ENCODE results near the gene INSR.

Gene INSR

DNA sequence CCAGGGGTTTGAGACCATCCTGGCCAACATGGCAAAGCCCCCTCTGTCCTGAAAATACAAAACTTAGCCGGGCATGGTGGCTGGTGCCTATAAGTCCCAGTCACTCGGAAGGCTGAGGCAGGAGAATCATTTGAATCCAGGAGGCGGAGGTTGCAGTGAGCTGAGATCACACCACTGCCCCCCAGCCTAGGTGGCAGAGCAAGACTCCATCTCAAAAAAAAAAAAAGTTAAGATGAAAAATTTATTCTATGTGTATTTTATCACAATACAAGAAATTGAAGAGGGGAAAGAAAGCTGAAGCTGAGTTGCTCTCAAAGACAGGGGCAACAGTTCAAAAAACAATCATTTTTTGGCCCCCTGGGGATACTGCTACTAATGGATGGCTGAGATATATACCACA lies 31.1 kb downstream of the INSR start:
- H3K27ac ChIP-seq (ENCODE audit: extremely low read depth, low read depth, low read length): no peak overlapping the region
- peaks cover 4% of the 10 kb centered on the region for H3K4me1 ChIP-seq (ENCODE audit: control insufficient read depth, insufficient read depth, low read length)
- no peaks in the 10 kb centered on the region for H3K9me3 ChIP-seq (ENCODE audit: control insufficient read depth, insufficient read depth, low read depth, low read length)
- POLR2A ChIA-PET: interaction anchor here (0.8 kb wide), 1 partner anchor 31 kb away, joined by 3 read pairs; the partner anchor contains the start of gene INSR
- no peak for TF ChIP-seq ZNF37A (tag by site-specific recombination; IDR thresholded peaks at IDR 0.05)
- TF ChIP-seq ZNF600 (tag by site-specific recombination; IDR thresholded peaks at IDR 0.05): 0 out of 2 replicates have a peak, but pooled peaks have one; percentile 22
- TF ChIP-seq, protein P1, sequence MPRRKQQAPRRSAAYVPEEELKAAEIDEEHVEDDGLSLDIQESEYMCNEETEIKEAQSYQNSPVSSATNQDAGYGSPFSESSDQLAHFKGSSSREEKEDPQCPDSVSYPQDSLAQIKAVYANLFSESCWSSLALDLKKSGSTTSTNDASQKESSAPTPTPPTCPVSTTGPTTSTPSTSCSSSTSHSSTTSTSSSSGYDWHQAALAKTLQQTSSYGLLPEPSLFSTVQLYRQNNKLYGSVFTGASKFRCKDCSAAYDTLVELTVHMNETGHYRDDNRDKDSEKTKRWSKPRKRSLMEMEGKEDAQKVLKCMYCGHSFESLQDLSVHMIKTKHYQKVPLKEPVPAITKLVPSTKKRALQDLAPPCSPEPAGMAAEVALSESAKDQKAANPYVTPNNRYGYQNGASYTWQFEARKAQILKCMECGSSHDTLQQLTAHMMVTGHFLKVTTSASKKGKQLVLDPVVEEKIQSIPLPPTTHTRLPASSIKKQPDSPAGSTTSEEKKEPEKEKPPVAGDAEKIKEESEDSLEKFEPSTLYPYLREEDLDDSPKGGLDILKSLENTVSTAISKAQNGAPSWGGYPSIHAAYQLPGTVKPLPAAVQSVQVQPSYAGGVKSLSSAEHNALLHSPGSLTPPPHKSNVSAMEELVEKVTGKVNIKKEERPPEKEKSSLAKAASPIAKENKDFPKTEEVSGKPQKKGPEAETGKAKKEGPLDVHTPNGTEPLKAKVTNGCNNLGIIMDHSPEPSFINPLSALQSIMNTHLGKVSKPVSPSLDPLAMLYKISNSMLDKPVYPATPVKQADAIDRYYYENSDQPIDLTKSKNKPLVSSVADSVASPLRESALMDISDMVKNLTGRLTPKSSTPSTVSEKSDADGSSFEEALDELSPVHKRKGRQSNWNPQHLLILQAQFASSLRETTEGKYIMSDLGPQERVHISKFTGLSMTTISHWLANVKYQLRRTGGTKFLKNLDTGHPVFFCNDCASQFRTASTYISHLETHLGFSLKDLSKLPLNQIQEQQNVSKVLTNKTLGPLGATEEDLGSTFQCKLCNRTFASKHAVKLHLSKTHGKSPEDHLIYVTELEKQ (tag by site-specific recombination; IDR thresholded peaks at IDR 0.05; ENCODE audit: borderline replicate concordance): no peak
- TF ChIP-seq ZNF416 (tag by site-specific recombination; IDR thresholded peaks at IDR 0.05): no peak
- no peak for TF ChIP-seq EGR2 (tag by site-specific recombination; IDR thresholded peaks at IDR 0.05; ENCODE audit: low read depth)
- TF ChIP-seq, protein P2, sequence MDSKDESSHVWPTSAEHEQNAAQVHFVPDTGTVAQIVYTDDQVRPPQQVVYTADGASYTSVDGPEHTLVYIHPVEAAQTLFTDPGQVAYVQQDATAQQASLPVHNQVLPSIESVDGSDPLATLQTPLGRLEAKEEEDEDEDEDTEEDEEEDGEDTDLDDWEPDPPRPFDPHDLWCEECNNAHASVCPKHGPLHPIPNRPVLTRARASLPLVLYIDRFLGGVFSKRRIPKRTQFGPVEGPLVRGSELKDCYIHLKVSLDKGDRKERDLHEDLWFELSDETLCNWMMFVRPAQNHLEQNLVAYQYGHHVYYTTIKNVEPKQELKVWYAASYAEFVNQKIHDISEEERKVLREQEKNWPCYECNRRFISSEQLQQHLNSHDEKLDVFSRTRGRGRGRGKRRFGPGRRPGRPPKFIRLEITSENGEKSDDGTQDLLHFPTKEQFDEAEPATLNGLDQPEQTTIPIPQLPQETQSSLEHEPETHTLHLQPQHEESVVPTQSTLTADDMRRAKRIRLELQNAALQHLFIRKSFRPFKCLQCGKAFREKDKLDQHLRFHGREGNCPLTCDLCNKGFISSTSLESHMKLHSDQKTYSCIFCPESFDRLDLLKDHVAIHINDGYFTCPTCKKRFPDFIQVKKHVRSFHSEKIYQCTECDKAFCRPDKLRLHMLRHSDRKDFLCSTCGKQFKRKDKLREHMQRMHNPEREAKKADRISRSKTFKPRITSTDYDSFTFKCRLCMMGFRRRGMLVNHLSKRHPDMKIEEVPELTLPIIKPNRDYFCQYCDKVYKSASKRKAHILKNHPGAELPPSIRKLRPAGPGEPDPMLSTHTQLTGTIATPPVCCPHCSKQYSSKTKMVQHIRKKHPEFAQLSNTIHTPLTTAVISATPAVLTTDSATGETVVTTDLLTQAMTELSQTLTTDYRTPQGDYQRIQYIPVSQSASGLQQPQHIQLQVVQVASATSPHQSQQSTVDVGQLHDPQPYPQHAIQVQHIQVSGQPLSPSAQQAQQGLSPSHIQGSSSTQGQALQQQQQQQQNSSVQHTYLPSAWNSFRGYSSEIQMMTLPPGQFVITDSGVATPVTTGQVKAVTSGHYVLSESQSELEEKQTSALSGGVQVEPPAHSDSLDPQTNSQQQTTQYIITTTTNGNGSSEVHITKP (tag by site-specific recombination; IDR thresholded peaks at IDR 0.05): peak; percentile 66
- TF ChIP-seq, protein P3, sequence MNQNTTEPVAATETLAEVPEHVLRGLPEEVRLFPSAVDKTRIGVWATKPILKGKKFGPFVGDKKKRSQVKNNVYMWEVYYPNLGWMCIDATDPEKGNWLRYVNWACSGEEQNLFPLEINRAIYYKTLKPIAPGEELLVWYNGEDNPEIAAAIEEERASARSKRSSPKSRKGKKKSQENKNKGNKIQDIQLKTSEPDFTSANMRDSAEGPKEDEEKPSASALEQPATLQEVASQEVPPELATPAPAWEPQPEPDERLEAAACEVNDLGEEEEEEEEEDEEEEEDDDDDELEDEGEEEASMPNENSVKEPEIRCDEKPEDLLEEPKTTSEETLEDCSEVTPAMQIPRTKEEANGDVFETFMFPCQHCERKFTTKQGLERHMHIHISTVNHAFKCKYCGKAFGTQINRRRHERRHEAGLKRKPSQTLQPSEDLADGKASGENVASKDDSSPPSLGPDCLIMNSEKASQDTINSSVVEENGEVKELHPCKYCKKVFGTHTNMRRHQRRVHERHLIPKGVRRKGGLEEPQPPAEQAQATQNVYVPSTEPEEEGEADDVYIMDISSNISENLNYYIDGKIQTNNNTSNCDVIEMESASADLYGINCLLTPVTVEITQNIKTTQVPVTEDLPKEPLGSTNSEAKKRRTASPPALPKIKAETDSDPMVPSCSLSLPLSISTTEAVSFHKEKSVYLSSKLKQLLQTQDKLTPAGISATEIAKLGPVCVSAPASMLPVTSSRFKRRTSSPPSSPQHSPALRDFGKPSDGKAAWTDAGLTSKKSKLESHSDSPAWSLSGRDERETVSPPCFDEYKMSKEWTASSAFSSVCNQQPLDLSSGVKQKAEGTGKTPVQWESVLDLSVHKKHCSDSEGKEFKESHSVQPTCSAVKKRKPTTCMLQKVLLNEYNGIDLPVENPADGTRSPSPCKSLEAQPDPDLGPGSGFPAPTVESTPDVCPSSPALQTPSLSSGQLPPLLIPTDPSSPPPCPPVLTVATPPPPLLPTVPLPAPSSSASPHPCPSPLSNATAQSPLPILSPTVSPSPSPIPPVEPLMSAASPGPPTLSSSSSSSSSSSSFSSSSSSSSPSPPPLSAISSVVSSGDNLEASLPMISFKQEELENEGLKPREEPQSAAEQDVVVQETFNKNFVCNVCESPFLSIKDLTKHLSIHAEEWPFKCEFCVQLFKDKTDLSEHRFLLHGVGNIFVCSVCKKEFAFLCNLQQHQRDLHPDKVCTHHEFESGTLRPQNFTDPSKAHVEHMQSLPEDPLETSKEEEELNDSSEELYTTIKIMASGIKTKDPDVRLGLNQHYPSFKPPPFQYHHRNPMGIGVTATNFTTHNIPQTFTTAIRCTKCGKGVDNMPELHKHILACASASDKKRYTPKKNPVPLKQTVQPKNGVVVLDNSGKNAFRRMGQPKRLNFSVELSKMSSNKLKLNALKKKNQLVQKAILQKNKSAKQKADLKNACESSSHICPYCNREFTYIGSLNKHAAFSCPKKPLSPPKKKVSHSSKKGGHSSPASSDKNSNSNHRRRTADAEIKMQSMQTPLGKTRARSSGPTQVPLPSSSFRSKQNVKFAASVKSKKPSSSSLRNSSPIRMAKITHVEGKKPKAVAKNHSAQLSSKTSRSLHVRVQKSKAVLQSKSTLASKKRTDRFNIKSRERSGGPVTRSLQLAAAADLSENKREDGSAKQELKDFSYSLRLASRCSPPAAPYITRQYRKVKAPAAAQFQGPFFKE (tag by site-specific recombination; IDR thresholded peaks at IDR 0.05; ENCODE audit: borderline replicate concordance): no peak
- TF ChIP-seq, protein P4, sequence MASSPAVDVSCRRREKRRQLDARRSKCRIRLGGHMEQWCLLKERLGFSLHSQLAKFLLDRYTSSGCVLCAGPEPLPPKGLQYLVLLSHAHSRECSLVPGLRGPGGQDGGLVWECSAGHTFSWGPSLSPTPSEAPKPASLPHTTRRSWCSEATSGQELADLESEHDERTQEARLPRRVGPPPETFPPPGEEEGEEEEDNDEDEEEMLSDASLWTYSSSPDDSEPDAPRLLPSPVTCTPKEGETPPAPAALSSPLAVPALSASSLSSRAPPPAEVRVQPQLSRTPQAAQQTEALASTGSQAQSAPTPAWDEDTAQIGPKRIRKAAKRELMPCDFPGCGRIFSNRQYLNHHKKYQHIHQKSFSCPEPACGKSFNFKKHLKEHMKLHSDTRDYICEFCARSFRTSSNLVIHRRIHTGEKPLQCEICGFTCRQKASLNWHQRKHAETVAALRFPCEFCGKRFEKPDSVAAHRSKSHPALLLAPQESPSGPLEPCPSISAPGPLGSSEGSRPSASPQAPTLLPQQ (tag by site-specific recombination; IDR thresholded peaks at IDR 0.05): no peak
- TF ChIP-seq ZNF140 (tag by site-specific recombination; IDR thresholded peaks at IDR 0.05): no peak
- TF ChIP-seq ZNF112 (tag by site-specific recombination; IDR thresholded peaks at IDR 0.05): no peak
- TF ChIP-seq ZNF791 (tag by site-specific recombination; IDR thresholded peaks at IDR 0.05): no peak
- TF ChIP-seq SP7 (tag by site-specific recombination; IDR thresholded peaks at IDR 0.05): no peak
- no peak for TF ChIP-seq OVOL3 (tag by site-specific recombination; IDR thresholded peaks at IDR 0.05)
- TF ChIP-seq ZNF423 (tag by site-specific recombination; IDR thresholded peaks at IDR 0.05): no peak
- TF ChIP-seq, protein P5, sequence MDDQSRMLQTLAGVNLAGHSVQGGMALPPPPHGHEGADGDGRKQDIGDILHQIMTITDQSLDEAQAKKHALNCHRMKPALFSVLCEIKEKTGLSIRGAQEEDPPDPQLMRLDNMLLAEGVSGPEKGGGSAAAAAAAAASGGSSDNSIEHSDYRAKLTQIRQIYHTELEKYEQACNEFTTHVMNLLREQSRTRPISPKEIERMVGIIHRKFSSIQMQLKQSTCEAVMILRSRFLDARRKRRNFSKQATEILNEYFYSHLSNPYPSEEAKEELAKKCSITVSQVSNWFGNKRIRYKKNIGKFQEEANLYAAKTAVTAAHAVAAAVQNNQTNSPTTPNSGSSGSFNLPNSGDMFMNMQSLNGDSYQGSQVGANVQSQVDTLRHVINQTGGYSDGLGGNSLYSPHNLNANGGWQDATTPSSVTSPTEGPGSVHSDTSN (CRISPR knock-in tag; IDR thresholded peaks at IDR 0.05): no peak
- TF ChIP-seq ZNF785 (tag by site-specific recombination; IDR thresholded peaks at IDR 0.05): no peak
- TF ChIP-seq, protein P6, sequence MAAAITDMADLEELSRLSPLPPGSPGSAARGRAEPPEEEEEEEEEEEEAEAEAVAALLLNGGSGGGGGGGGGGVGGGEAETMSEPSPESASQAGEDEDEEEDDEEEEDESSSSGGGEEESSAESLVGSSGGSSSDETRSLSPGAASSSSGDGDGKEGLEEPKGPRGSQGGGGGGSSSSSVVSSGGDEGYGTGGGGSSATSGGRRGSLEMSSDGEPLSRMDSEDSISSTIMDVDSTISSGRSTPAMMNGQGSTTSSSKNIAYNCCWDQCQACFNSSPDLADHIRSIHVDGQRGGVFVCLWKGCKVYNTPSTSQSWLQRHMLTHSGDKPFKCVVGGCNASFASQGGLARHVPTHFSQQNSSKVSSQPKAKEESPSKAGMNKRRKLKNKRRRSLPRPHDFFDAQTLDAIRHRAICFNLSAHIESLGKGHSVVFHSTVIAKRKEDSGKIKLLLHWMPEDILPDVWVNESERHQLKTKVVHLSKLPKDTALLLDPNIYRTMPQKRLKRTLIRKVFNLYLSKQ (tag by site-specific recombination; IDR thresholded peaks at IDR 0.05; ENCODE audit: borderline replicate concordance): no peak
- TF ChIP-seq, protein P7, sequence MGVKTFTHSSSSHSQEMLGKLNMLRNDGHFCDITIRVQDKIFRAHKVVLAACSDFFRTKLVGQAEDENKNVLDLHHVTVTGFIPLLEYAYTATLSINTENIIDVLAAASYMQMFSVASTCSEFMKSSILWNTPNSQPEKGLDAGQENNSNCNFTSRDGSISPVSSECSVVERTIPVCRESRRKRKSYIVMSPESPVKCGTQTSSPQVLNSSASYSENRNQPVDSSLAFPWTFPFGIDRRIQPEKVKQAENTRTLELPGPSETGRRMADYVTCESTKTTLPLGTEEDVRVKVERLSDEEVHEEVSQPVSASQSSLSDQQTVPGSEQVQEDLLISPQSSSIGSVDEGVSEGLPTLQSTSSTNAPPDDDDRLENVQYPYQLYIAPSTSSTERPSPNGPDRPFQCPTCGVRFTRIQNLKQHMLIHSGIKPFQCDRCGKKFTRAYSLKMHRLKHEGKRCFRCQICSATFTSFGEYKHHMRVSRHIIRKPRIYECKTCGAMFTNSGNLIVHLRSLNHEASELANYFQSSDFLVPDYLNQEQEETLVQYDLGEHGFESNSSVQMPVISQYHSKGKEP (tag by site-specific recombination; IDR thresholded peaks at IDR 0.05): no peak
- H3K36me3 ChIP-seq (ENCODE audit: control insufficient read depth in 2 of 2, insufficient read depth in 1 of 2, low read length in 2 of 2): peaks cover 0 to 14% of the 10 kb centered on the region in 2 experiments; a peak in 2 of 3 replicates
- CTCF ChIA-PET: interaction anchor here (0.7 to 1.0 kb wide), 3 partner anchors 23 to 63 kb away, joined by 3 to 5 read pairs (median 4); no protein-coding TSS in a partner anchor
- no peak overlapping the region for H3K4me3 ChIP-seq (ENCODE audit: low read depth, low read length)
